BE2C (cell line): ENCODE results near the gene KRT13.

Experiments
- DNase-seq: peaks from one replicate; pipeline ENCODE4 v3.0.0-alpha.2; 2020
- H3K27me3 ChIP-seq: fragments of 250-450 bp; sonication (Bioruptor Pico); 2 replicates; pipeline ENCODE4 v1.5.1; 2020; ENCODE audit warnings: mild to moderate bottlenecking
- H3K36me3 ChIP-seq: fragments of 250-450 bp; sonication (Bioruptor Pico); 2 replicates; pipeline ENCODE4 v1.5.1; 2020; ENCODE audit warnings: mild to moderate bottlenecking
- H3K4me1 ChIP-seq: fragments of 250-450 bp; sonication (Bioruptor Pico); 2 replicates; pipeline ENCODE4 v1.5.1; 2020
- H3K4me3 ChIP-seq: 2 replicates; pipeline ENCODE4 v1.5.1; 2011; ENCODE audit warnings: low read depth, low read length
- H3K9me3 ChIP-seq: fragments of 250-450 bp; sonication (Bioruptor Pico); 2 replicates; pipeline ENCODE4 v1.5.1; 2020
- TF ChIP-seq, protein P1 (sequence below): IDR thresholded peaks from 2 replicates; pipeline ENCODE4 v1.5.1; 2012; ENCODE audit warnings: mild to moderate bottlenecking, low read depth, low read length

Gene KRT13

DNA sequence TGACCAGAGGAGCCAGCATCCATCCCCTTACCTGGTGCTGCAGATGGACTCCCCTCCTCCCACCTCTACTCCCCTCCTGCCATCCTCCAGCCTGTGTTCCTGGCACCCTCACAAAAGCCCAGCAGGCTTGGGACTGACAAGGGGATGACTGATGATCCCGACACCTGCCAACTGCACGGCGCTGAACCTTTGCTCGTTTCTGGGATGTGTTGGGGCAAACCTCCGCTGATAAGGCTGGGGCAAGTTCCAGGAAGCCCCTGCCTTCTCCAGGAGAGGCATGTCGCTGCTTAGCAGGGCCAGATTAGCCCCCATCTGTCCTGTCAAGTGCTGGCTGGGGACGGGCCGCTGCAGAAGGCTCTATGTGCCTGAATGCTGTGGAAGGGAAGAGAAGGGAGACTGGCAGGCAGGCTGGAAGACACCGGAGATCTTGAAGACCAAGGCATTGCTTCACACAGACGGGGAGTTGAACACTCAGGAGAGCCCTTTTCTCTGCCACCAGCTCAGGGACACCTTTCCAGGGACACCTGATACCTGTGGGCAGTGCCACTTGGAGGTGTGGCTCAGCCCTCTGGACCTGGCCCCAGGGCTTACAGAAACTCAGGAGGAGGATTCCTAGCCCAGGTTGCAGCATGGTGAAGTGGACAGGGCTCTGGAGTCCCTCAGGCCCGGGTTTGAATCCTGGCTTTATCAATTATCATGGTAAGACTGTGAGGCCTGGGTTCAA is 14.3 kb upstream of the KRT13 start:
- Histone ChIP-seq H3K4me1 (peaks cover 52% of the 10 kb centered on the region), H3K9me3 (no peaks in the 10 kb centered on the region), H3K27me3 (no peaks in the 10 kb centered on the region), H3K4me3 (no peak overlapping the region), H3K36me3 (no peaks in the 10 kb centered on the region)
- TF ChIP-seq, protein P1, sequence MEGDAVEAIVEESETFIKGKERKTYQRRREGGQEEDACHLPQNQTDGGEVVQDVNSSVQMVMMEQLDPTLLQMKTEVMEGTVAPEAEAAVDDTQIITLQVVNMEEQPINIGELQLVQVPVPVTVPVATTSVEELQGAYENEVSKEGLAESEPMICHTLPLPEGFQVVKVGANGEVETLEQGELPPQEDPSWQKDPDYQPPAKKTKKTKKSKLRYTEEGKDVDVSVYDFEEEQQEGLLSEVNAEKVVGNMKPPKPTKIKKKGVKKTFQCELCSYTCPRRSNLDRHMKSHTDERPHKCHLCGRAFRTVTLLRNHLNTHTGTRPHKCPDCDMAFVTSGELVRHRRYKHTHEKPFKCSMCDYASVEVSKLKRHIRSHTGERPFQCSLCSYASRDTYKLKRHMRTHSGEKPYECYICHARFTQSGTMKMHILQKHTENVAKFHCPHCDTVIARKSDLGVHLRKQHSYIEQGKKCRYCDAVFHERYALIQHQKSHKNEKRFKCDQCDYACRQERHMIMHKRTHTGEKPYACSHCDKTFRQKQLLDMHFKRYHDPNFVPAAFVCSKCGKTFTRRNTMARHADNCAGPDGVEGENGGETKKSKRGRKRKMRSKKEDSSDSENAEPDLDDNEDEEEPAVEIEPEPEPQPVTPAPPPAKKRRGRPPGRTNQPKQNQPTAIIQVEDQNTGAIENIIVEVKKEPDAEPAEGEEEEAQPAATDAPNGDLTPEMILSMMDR = no peak
- DNase-seq = peak; percentile 58

DNA sequence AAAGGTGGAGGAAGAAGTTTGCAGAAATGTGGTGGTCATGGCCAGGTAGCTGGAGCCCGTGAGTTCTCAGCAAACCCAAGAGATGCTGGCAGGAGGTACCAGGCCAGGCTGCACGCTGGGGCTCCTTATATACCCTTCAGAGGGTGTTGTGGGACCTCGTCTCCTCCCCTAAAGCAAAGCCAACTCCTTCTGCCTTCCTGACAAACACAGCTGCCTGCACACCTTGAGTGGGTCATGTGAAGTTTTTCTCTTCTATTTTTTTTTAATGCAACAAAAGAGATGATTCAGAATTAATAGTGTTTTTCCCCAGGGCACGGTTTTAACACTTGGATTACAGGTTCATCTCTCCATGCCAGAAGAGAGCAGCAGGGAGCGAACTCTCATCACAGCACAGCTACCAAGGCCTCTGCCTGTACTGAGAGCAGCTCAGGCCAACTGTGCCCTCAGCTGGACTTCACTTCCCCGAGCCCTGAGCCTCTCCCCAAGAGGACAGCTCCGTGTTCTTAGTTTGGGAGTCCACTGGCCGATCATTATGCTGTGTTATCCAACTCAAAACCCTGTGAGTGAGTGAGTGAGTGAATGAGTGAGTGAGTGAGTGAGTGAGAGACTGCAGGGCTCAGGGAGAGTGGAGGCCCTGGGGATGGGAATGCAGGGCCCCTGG is 13.5 kb upstream of the KRT13 start, which contains the start of gene KRT15:
Gene KRT15, minus strand, starts transcription at position 102 of the 661 bp plus-strand sequence. Its CDS starts 63 bp downstream, at position 39.
- no peaks in the 10 kb centered on the region for H3K27me3 ChIP-seq
- H3K4me1 ChIP-seq = peaks cover 45% of the 10 kb centered on the region

GRCh38 chr17:41518031-41518430 is 12.6 kb upstream of the KRT13 start:
- DNase-seq = no peak
- H3K9me3 ChIP-seq = no peaks in the 10 kb centered on the region
- no peaks in the 10 kb centered on the region for H3K27me3 ChIP-seq
- no peak overlapping the region for H3K4me3 ChIP-seq
- TF ChIP-seq, protein P1 = no peak
- no peaks in the 10 kb centered on the region for H3K36me3 ChIP-seq
- peaks cover 40% of the 10 kb centered on the region for H3K4me1 ChIP-seq

More for the DNA sequence above, 13.5 kb upstream of the KRT13 start, which contains the start of gene KRT15:
- H3K4me3 ChIP-seq = no peak within 1 kb of the TSS
- TF ChIP-seq, protein P1 = no peak
- DNase-seq = no peak
- H3K36me3 ChIP-seq = no peaks in the 10 kb centered on the region
- no peaks in the 10 kb centered on the region for H3K9me3 ChIP-seq

GRCh38 chr17:41516830-41517283 is 11.4 kb upstream of the KRT13 start:
- TF ChIP-seq, protein P1 = no peak
- no peak for DNase-seq
- no peaks in the 10 kb centered on the region for H3K9me3 ChIP-seq
- H3K27me3 ChIP-seq = no peaks in the 10 kb centered on the region
- peaks cover 37% of the 10 kb centered on the region for H3K4me1 ChIP-seq
- H3K36me3 ChIP-seq = no peaks in the 10 kb centered on the region
- H3K4me3 ChIP-seq = no peak overlapping the region

DNA sequence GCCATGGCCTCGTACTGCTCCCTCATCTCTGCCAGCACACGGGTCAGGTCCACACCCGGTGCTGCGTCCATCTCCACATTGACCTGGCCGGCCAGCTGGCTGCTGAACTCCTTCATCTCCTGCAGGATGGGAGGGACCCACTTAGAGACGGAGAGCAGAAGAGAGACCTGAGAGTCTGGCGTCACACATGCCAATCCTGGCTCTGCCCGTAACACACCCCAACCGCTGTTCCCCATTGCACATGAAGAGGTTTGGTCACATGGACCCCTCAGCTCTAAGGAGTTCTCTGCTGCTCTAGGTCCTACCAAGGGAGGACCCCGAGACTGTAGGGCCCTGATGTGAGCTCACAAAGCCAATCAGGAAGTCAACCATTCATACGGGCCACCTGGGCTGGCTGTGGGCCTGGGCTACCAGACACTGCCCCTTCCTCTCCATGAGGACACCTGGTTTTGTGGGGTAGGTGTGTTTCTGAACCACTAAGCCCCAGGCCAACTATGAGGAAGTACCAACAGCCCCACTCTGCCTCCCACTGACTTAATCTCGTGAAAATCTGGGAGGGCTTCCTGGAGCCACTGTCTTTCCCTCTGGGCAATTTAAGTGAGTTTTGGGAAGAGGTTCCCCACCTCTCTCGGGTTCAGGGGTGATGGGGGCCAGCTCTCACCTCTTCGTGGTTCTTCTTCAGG is 10.9 kb upstream of the KRT13 start:
- Histone ChIP-seq H3K27me3 (no peaks in the 10 kb centered on the region), H3K36me3 (no peaks in the 10 kb centered on the region), H3K9me3 (no peaks in the 10 kb centered on the region), H3K4me1 (peaks cover 32% of the 10 kb centered on the region), H3K4me3 (no peak overlapping the region)
- TF ChIP-seq, protein P1 = no peak
- no peak for DNase-seq

GRCh38 chr17:41513168-41513547 is 7.7 kb upstream of the KRT13 start:
- H3K36me3 ChIP-seq = no peaks in the 10 kb centered on the region
- no peaks in the 10 kb centered on the region for H3K27me3 ChIP-seq
- no peaks in the 10 kb centered on the region for H3K9me3 ChIP-seq
- no peak for DNase-seq
- H3K4me3 ChIP-seq = no peak overlapping the region
- peaks cover 8% of the 10 kb centered on the region for H3K4me1 ChIP-seq
- TF ChIP-seq, protein P1 = no peak
